Choroid plexus epithelial cell (primary cell): ENCODE results near the gene INAFM1.
"Not testable (repeated sequence)": the region's sequence is repeated elsewhere in the genome, so short reads cannot be mapped to it uniquely, and the experiment has no call there.

ENCODE experiments used
- DNase-seq: peaks from one replicate; pipeline ENCODE4 v3.0.0-alpha.2; 2010; ENCODE audit warnings: low read depth
- H3K4me3 ChIP-seq: 2 replicates; pipeline ENCODE4 v1.5.1; 2011; ENCODE audit warnings: low read depth, mild to moderate bottlenecking, control low read depth, low read length, moderate library complexity
- TF ChIP-seq, protein P1 (sequence below): conservative IDR thresholded peaks from 2 replicates; pipeline ENCODE4 v1.5.1; 2011; ENCODE audit warnings: low read depth, mild to moderate bottlenecking, control low read depth, inconsistent platforms, low read length, moderate library complexity

INAFM1 gene

DNA sequence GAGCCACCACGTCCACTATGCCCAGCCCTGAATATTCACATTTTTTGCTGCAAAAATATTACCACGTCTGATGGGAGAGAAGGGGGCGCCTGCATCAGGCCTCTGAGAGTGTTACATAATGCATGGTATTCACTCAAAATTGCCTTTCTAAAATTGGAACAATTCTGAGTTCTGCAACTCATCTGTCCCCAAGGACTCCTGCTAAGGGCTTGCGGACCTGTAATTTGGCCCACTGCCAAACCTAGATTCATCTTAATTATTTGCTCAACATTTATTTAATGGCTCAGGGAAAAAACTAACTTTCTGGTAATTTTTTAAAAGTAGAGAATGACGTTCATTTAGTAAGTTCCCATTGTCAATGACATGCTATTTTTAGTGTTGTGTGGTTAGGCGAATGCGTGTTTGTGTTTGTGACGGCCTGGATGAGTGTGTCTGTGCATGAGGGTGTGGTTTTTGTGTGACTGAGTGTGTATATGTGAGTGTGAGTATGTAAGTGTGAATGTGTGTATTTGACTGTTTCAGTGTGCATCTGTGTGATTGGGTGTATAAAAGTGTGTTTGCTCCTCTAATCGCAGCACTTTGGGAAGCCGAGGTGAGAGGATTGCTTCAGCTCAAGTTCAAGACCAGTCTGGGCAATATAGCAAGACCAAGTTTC is 8.8 kb downstream of the INAFM1 start:
- DNase-seq = no peak
- TF ChIP-seq, protein P1, sequence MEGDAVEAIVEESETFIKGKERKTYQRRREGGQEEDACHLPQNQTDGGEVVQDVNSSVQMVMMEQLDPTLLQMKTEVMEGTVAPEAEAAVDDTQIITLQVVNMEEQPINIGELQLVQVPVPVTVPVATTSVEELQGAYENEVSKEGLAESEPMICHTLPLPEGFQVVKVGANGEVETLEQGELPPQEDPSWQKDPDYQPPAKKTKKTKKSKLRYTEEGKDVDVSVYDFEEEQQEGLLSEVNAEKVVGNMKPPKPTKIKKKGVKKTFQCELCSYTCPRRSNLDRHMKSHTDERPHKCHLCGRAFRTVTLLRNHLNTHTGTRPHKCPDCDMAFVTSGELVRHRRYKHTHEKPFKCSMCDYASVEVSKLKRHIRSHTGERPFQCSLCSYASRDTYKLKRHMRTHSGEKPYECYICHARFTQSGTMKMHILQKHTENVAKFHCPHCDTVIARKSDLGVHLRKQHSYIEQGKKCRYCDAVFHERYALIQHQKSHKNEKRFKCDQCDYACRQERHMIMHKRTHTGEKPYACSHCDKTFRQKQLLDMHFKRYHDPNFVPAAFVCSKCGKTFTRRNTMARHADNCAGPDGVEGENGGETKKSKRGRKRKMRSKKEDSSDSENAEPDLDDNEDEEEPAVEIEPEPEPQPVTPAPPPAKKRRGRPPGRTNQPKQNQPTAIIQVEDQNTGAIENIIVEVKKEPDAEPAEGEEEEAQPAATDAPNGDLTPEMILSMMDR = no peak
- H3K4me3 ChIP-seq = no peak overlapping the region

DNA sequence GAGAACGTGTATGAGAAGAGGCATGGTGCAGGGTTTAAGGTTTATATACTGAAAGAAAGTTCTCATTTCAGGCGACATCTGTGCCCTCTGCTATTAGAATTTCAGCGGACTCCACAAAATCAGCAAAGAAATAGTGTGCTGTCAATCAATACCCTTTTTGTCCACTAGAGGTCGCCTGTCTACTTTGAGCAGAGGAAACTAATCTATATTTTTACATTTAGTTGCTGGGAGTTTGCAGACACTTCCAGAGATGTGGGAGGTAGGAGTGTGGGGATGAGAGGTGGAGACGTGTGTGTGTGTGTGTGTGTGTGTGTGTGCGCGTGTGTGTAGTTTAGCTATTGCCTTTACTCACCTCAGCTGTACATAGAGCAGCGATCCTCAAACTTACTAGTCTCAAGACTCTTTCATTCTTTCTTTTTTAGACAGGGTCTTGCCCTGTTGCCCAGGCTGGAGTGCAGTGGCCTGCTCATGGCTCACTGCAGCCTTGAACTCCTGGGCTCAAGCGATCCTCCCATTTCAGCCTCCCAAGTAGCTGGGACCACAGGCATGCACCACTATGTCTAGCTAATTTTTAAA is 9.7 kb downstream of the INAFM1 start:
- no peak overlapping the region for H3K4me3 ChIP-seq
- peak; percentile 78 for DNase-seq
- TF ChIP-seq, protein P1 = peak; percentile 79

DNA sequence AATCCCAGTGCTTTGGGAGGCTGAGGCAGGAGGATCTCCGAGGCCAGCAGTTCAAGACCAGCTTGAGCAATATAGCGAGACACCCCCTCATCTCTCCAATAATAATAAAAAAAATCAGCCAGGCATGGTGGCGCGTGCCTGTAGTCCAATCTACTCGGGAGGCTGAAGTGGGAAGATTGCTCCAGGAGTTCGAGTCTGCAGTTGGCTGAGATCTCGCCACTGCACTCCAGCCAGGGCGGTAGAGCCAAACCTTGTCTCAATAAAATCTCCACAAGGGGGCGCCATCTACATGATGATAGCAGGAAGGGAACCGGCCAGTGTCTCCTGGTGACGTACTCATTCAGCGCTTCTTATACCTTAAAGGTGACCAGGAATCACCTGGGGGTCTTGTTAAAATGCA is 21.4 kb downstream of the INAFM1 start:
- TF ChIP-seq, protein P1 = peak; percentile 85
- H3K4me3 ChIP-seq = no peak overlapping the region
- DNase-seq = peak; percentile 89

DNA sequence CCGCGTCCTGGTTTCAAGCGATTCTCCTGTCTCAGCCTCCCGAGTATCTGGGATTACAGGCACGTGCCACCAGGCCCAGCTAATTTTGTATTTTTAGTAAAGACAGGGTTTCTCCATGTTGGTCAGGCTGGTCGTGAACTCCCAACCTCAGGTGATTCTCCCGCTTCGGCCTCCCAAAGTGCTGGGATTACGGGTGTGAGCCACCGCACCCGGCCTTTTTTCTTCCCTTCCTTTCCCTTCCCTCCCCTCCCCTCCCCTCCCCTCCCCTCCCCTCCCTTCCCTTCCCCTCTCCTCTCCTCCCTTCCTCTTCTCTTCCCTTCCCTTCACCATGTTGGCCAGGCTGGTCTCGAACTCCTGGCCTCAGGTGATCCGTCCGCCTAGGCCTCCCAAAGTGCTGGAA is 26.2 kb downstream of the INAFM1 start:
- DNase-seq = not testable (repeated sequence)

DNA sequence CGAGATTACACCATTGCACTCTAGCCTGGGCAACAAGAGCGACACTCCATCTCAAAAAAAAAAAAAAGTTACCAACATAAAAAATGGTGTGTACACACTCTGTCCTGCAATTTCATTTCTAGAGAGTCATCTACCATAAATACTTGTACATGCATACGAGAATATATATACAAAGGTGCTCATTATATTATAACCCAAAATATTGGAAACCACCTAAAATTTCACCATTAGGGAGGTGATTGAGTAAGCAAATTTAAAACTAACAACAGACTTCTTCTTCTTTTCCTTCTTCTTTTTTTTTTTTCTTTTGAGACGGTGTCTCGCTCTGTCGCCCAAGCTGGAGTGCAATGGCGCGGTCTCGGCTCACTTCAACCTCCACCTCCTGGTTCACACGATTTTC is 27.6 kb downstream of the INAFM1 start:
- TF ChIP-seq, protein P1 = no peak
- H3K4me3 ChIP-seq = no peak overlapping the region
- no peak for DNase-seq

More for the DNA sequence above, 26.2 kb downstream of the INAFM1 start:
- H3K4me3 ChIP-seq = not testable (repeated sequence)

DNA sequence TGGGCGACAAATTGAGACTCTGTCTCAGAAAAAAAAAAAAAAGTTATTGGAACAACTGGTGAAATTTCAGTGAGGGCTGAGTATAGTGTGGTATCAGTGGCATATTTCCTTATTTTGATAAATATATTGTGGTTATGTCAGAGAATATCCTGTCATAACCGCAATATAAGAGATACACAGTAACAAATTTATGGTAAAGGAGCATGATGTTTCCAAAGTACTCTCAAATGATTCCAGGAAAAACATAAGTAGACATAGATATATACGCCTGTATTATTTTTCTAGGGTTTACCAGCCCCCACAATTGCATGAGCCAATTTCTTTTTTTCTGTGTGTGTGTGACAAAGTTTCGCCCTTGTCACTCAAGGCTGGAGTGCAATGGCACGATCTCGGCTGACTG is 29.3 kb downstream of the INAFM1 start:
- TF ChIP-seq, protein P1 = no peak
- no peak overlapping the region for H3K4me3 ChIP-seq
- DNase-seq = no peak

DNA sequence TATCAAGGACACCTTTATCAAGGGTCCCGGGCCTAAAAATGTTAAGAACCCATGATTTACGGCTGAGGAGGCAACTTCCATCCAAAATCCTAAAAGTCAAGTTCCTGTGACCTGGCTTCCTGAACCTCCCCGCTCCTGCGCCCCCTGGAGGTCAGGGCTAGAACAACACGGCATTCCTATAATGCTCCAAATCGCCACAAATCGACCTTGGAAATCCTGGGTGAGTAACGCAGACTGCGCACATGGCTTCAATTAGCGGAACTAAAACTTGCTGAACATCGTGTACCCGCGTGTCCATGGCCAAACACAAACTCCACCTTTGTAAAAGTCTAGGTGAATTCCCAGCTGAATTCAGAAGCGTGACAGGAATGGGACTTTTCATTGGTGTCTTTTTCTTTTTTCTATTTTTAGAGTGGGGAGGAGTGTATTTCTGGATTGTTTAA is 30.6 kb downstream of the INAFM1 start:
- TF ChIP-seq, protein P1 = peak; percentile 98

More for the DNA sequence above, 30.6 kb downstream of the INAFM1 start:
- DNase-seq = peak; percentile 92
- H3K4me3 ChIP-seq = no peak overlapping the region
